Iris pigment epithelial cell (primary cell): Measurements from ENCODE around the gene LSS.
A peak's percentile ranks its signal among the peaks of the same experiment; 100 is the strongest.

Experiments used
- DNase-seq: peaks from one replicate; pipeline ENCODE4 v3.0.0-alpha.2; 2011; ENCODE audit warnings: low read depth

Gene LSS

DNA sequence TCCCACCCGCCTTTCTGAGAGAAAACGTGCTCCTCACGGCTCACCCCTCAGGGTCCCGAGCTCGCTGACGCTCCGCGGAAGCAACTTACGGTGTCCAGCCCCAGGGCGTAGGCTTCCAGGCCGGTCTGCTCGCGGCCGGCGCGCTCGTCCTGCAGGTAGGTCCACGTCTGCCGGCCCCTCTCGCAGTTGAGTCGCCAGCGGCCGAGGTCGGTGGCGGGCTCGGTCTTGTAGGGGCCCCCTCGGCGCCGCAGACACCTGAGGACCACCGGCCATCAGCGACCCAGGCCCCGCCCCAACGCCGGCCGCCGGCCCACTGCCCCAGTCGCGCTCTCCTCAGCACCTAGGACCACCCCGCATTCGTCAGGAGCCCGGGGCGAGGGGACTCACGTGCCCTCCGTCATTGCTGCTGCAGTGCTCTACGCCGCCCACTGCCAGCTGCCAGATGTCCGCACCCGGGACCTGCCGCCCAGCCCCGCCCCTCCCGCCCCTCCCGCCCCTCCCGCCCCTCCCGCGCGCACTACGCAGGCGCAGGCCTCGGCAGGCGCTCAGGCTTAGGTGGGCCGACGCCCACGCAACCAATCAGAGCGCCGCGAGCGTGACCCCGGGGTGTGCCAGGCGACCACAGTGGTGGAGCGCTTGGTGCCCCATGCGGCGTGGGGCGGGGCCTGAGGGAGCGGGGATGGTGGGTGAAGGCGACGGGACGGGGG lies at the start of gene LSS:
Gene LSS (minus strand): TSS at position 430 of the 707 bp plus-strand sequence. CDS start 29 bp downstream, at position 401.
- DNase-seq, result peak; percentile 98

DNA sequence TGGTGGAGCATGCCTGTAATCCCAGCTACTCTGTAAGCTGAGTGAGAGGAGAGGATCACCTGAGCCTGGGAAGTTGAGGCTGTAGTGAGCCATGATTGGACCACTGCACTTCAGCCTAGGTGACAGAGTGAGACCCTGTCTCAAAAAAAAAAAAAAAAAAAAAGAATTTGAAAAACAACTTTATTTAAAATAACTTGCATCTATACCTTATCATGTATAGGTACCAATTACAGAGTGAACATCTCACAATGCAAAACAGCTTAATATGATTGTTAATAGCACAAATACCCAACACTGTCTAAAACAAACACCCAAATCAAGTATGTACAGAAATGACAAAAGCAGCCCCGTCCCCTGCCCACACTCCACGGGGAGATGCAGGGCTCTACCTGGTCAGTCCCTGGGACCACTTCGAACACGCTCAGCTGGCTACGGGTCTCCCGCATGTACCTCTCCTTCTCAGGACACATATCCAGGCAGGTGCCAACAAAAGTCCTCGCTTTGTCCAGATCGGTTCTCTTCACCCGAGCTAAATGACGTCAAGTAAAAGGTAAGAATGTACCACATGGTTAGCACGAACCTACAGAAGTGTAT lies 46.3 kb upstream of the LSS start:
- no peak for DNase-seq

DNA sequence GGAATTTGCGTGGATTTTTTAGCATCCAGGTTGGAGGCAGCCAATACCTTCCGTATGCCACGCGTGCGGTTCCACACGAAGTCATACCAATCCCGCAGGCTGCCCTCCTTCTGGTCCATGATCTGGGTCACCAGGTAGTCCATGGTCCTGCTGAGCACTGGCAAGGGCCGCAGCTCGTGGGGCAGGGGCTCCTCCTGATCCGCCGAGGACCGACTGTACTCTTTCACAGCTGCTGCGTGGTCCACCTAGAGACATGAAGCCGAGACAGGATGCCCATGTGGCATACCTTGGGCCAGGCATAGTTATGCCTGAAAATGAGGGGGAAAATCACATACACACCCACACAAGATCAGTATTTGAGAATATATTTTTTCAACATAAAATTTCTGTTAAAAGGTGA lies 44.8 kb upstream of the LSS start:
- DNase-seq, result no peak

DNA sequence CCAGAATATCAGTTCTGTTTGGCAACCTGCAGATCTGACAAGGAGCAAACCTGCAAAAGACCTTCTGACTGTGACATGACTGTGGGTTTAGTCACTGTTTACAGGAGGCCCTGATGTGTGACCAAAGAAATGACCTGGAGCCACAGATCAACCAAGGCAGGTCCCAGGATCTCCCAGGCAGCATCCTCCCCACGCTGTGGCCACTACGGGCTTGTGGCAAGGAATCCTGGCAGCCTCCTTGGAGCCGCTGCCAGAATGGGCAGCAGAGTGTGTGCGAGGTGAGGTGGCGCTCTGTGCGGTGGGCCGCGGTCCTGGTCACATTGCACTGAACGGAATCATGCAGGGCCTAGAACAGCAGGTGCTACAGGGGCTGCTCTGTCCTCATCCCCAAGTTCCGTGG lies 40.9 kb upstream of the LSS start:
- no peak for DNase-seq

DNA sequence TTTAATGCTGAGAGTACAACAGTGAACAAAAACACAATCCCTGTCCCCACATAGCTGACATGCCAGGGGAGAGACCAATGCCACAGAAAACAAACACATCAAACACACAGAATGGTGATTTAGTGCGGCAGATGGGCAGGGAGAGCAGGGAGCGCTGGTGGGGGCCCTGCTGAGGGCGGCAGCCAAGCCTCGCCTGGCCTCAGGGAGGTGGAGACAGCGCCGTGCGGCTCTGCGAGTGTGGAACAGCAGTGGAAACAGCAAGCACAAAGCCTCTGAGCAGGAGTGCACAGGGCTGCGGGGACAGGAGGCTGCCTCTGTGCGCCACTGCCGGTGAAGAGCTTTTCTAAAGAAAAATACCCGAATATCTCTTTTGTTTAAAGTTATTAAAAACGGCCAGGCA lies 39.8 kb upstream of the LSS start:
- no peak for DNase-seq

DNA sequence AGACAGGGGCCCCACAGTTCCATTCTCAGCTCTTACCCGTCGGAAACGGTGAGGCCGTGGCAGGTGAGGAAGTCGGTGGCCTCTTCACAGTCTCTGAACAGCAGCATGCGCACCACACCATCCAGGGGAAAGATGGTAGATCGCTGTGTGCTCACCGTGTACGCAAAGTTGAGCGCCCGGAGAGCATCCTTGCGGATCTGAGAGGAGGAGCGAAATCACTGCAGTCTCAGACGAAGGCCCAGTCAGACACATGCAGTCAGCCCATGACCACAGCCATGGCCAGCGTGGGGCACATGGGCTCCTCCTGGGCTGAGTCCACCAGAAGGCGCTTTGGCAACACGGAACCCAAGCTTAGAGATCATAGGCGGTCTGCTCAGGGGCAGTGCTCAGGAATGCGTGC lies 38.4 kb upstream of the LSS start:
- DNase-seq, result no peak

DNA sequence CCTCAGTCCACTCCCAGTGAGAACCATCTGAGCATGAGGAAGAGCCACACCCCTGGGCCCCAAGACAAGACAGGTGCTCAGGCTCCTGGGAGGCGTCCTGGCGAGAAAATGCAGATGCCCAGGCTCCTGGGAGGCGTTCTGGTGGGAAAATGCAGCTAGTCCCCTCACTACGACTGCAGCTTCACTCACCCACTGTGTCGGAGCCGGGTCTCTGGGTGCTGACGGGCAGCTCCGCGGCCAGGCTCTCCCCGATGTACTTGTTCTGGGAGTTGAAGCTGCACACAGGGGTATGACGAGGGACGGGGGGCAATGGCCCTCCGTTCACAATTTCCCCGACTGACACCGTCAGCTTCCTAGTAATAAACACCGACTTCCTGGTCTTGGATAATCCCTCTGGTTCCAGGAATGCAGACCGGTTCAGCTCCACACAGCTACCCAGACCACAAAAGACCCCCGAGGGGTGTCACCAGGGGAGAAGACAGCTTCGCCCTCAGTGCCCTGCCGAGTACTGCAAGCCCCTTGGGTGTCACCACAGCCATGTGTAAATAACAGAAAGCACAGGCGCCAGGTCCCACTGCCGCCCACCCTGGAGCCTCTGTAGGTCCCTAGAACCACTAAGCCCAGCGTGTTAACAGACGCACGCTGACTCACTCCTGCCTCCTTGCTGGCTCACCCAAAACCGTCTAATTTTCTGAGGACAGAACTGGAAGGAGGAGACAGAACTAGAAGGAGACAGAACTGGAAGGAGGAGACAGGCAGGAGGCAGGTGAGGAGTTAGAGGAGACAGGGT lies 37.4 kb upstream of the LSS start:
- DNase-seq, result no peak

DNA sequence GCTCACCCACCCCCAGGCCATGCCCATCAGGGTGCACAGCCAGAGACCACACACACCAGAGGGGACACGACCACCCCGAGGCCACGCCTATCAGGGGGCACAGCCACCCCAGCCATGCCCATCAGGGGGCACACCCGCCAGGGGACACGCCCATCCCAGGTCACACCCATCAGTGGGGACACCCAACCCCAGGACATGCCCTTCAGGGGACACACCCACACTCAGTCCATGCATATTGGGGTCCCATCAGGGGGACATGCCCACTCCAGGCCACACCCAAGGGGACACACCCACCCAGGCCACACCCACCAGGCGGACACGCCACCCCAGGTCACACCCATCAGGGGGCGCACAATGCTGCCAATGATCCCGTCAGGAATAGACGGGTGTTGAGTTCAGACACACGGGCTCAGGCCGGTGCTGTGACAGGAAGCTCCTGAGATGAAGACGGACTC lies 36.1 kb upstream of the LSS start:
- DNase-seq, result no peak

DNA sequence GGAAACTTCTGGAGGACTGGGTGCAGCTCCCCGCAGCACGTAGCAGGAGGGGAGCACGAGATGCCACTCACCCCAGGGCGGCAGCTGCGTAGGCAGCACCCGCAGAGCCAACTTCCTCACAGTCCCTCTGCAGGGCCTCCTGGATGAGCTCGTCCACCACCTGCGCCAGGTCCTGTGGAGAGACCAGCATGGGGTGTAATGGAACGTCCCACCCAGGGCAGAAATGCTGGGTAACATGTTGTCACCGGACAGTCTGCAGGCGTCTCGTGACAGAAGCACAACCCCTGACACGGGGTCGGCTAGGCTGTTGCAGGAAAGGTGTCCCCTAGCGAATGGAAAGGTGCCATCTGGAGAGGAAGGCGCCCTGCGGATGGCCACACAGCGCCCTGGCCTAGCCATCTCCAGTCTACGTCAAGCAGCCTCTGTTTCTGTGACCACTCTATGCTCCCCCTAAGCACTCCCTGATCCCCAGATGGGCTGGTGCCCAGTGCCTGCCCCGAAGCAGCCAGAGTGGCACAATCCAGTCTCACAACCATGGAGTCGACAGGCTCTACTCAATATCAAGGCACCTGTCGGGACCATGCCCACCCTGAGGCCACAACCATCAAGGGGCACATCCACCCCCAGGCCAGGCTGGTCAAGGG lies 35.6 kb upstream of the LSS start:
- DNase-seq, result no peak

DNA sequence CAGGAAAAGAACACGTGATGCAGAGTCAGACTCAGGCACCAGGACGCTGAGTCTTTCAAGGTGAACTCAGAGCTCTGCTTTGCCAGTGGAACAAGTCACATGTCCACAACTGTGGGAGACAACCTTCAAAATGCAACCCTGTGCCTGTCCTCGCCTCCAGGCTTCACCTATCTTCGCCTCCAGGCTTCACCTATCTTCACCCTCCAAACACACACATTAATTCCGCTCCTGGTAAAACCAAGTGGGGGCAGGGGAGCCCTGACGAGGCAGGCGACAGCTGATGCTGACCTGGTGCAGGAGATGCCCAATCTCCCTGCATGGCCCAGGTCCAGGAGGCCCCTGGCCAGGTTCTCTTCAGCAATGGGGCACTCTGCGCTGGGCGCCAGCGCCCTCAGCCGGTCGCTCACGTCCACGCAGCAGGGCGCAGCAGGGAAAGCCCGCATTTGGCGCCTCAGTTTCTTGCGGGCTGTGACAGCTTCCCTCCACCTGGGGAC lies 28.0 kb upstream of the LSS start:
- DNase-seq, result no peak

DNA sequence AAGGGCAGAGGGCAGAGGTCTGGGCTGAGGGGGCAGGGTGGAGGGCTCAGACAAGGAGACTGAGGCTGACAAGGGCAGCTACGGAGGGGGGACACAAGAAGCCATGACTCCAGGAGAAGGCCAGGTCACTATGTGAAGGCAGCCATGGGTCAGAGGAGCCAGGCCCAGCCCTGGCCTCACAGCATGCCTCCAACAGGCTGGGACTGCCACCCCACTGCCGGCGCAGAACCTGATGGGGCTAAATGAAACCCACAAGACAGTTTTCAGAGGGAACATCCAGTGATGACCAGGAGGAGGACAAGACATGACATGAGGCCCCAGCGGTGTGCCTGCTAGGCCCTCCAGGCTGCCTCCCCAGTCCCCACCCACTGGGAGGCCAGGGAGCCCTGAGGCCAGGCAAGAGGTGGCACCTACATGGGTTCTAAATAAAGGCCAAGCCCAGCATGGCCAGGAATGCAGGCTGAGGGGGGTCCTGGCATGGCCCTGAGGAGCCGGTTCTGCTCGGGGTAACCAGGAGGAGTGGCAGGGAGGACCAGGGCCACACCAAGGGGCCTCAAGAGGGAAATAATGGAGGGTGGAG lies 27.3 kb upstream of the LSS start:
- no peak for DNase-seq

DNA sequence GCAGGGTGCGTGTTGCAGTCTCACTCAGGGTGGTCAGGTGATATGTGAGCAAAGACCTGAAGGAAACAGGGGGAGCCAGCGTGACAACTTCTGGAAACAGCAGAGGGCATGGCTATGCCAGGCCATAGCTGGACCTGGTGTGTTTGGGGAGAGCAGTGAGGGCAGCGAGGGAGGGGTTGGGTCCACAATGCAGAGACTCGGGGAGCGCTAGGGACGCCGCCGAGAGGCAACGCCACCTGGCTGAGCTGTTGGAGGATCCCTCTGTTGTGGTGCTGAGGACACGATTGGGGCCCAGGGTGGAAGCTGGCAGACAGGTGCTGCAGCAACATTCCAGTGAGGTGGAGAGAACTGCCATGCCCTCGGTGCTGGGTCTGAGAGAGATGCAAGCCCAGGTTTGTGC lies 26.6 kb upstream of the LSS start:
- DNase-seq, result no peak

DNA sequence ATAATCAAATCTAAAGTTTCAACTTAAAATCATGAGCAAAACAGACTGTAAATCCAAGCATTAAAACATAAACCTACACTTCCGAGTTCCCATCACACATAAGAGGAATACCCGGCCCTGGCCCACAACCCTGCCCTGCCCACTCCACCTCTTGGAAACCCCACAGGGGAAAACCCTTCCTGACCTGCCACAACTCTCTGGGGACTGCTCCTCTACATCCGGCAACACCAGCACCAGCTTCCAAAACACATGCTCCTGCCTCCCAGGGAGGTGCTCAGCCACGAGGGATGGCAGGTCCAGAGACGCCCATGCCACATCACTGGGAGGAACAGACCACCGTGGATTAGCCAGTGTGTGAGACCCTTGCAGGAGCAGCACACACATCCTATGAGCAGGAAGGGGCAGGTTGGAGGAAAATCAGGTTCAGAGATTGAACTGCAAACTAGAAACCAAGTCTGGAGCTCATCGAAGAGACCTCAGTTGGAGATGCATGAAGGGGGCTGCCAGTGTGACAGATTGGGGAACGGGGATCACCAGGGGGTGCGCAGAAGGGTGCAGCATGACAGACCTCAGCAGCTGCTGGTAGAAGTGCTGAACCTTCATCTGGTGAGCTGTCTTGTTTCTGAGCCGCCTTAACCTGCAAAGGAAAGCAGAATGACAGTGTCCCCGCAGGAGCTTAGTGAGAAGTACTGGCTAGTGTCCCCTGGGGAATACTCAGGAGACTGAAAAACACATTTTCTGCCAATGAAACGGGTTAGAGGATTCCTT lies 25.8 kb upstream of the LSS start:
- DNase-seq, result no peak

DNA sequence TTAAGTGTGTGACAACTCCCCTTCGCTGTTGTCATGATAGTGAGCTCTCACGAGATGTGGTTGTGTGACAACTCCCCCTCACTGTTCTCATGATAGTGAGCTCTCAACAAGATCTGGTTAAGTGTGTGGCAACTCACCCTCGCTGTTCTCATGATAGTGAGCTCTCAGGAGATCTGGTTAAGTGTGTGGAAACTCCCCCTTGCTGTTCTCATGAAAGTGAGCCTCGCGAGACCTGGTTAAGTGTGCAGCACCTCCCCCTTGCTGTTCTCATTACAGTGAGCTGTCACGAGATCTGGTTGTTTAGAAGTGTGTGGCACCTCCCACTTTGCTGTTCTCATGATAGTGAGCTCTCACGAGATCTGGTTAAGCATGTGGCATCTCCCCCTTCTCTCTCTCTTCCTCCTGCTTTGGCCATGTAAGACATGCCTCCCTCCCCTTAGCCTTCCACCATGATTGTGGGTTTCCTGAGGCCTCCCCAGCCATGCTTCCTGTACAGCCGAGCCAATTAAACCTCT lies 25.1 kb upstream of the LSS start:
- DNase-seq, result peak; percentile 22

DNA sequence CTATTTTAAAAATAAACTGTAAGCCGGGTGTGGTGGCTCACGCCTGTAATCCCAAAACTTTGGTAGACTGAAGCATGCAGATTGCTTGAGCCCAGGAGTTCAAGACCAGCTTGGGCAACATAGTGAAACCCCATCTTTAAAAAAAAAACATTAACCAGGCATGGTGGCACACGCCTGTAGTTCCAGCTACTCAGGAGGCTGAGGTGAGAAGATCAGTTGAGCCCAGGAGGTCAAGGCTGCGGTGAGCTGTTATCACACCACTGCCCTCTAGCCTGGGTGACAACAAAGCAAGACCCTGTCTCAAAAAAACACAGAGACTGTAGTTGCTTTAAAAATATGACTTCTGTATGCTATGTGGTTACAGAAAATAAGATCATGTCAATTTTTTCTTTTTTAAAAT lies 24.3 kb upstream of the LSS start:
- DNase-seq, result no peak

DNA sequence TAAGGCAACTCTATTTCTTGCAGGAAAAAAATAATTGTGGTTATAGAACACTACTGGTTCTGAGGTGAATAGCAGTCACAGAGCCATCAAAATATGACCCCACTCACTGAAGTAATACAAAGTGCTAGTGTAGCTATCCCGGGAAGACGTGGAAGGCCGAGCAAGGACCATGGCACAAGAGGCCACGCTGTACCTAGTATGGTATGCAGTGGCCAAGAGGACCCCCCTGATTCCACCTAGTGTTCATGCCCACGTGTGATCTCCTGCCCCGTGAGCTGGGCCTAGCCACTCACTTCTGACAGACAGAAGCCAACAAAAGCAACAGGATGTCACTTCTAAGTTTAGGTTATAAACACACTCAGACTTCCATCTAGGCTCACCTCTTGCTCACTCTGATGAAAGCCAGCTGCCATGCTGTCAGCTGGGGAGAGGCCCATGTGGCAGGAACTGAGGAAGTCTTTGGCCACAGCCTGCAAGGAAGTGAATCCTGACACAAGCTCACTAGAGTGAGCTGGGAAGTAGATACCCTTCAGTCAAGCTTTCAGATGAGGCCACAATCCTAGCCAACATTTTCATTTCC lies 21.7 kb upstream of the LSS start:
- no peak for DNase-seq

DNA sequence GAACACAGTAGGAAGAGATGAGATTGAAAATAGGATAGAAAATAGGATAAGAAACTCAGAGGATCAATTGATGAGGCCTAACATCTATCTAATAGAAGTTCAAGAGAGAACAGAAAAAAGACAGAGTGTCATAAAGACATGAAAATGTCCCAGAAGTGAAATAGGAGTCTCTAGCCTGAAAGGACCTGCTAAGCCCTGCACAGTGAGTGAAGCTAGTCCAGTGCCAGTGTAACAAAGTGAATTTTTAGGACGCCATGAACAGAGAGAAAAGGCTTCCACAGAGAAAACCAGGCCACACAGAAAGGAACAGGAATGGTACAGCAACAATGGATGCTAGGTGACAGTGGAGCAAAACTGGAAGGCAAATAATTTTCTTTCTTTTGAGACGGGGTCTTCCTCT lies 20.3 kb upstream of the LSS start:
- DNase-seq, result no peak

DNA sequence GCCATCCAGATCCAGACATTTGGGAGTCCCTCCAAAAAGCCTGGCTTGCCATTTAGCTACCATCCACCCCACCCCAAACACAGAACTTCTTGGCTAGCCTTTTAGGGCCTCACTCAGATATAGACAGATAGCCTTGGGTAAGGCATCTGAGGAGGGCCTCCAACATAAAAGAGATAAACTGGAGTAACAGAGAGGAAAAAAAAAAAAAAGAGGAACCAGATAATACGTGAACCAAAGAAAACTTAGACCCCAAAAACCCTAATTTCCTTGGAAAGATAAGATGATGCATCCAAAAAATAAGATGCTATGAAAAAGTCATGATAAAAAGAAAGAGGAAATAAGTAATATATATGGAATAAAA lies 19.8 kb upstream of the LSS start:
- no peak for DNase-seq

DNA sequence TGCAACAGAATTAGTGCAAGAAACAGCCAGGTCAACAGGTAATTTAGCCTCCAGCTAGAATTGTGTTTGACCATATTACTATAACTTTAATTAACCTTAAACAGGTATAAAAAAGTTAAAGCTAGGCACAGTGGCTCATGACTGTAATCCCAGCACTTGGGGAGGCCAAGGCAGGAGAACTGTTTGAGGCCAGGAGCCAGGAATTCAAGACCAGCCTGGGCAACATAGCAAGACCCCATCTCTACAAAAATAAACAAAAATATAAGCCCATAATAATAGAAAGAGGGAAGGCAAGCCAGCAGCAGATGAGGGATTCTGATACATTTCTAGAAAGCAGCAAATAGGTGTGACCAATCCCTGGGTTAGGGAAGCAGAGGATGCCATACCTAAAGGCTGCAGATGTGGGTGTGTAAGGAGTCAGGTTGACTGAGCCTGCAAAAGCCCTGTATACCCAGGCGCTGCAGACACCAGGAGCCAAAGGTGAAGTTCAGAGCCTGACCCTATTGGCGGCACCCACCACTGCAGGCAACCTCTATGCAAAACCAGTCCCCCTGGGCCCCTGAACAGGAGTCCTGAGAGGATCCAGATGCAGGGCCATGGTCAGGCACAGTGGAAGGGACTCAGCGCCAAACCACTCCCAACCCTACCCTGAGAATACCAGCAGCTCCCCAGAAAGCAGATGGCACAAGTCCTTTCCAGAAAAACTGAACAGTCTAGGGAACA lies 19.3 kb upstream of the LSS start:
- DNase-seq, result no peak

DNA sequence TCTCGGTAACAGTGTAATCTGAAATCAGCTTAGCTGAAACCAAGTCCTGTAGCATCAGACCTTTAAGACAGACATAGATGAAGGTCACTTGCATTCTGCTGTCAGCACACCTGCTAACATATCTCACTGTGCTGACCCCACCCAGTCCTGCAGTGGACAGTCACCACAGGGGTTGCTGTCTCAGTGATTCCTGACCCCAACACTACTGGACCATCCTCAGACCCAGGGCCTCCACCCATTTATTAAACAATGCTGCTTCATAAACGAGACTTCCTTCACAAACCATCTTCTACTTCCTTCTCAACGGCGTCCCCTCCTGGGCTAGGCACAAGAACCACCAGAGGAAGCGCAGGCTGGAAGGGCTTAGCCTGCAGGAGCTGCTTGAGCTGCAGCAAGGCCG lies 17.8 kb upstream of the LSS start:
- DNase-seq, result no peak
